HepG2 (cell line): ENCODE measurements around the gene MED12L.

Source experiments
- BRCA1 ChIP-seq: sonication (generic); formaldehyde crosslinking; IDR thresholded peaks from 2 replicates; pipeline ENCODE4 v1.4.0; 2020; ENCODE audit warnings: missing genetic modification reagents
- CREB1 ChIP-seq, 2 experiments: fragments of 450-650 bp in 1 of 2; IDR thresholded peaks; 2 replicates each; pipeline ENCODE4 v1.6.1; 2016 to 2017; ENCODE audit warnings: control low read depth in 1 of 2, mild to moderate bottlenecking in 1 of 2, missing compliant biosample characterization in 1 of 2, missing genetic modification characterization in 1 of 2
- DNMT1 ChIP-seq: sonication (generic); formaldehyde crosslinking; IDR thresholded peaks from 2 replicates; pipeline ENCODE4 v1.5.1; 2020; ENCODE audit warnings: mild to moderate bottlenecking, missing genetic modification reagents
- EHMT2 ChIP-seq: fragments of 200-600 bp; sonication (generic); IDR thresholded peaks from 2 replicates; pipeline ENCODE4 v1.7.0; 2017; ENCODE audit warnings: antibody characterized with exemption, low read depth, low read length, borderline replicate concordance
- IRF1 ChIP-seq: sonication (generic); formaldehyde crosslinking; IDR thresholded peaks from 2 replicates; pipeline ENCODE4 v1.4.0; 2020; ENCODE audit warnings: low read depth, mild to moderate bottlenecking, missing genetic modification reagents
- KAT8 ChIP-seq: IDR thresholded peaks from 2 replicates; pipeline ENCODE4 v1.6.1; 2016; ENCODE audit warnings: missing genetic modification reagents, missing compliant biosample characterization
- LBX2 ChIP-seq: sonication (generic); formaldehyde crosslinking; IDR thresholded peaks from 2 replicates; pipeline ENCODE4 v1.5.0; 2020; ENCODE audit warnings: missing genetic modification reagents, mild to moderate bottlenecking, borderline replicate concordance
- MXI1 ChIP-seq: IDR thresholded peaks from 3 replicates; pipeline ENCODE4 v1.6.1; 2012; ENCODE audit warnings: low read depth, low read length, inconsistent platforms, borderline replicate concordance
- POLR2A ChIP-seq, 2 experiments: IDR thresholded peaks; 2 replicates each; pipeline ENCODE4 v1.6.1; 2011; ENCODE audit warnings: low read depth in 2 of 2, low read length in 2 of 2, mild to moderate bottlenecking in 1 of 2, moderate library complexity in 1 of 2; ENCODE audit not compliant: insufficient read depth in 1 of 2
- POLR2AphosphoS5 ChIP-seq: IDR thresholded peaks from 2 replicates; pipeline ENCODE4 v1.6.1; 2012; ENCODE audit warnings: low read depth, low read length
- RAD21 ChIP-seq: fragments of 450-650 bp; formaldehyde crosslinking; IDR thresholded peaks from 2 replicates; pipeline ENCODE4 v1.5.0; 2020; ENCODE audit warnings: mild to moderate bottlenecking
- TF ChIP-seq, protein P1 (sequence below): sonication (generic); formaldehyde crosslinking; conservative IDR thresholded peaks from 2 replicates; pipeline ENCODE4 v1.4.0; 2020; ENCODE audit warnings: missing genetic modification reagents
- TF ChIP-seq, protein P2 (sequence below): sonication (generic); formaldehyde crosslinking; IDR thresholded peaks from 2 replicates; pipeline ENCODE4 v1.5.0; 2020; ENCODE audit warnings: mild to moderate bottlenecking, missing genetic modification reagents, moderate library complexity
- TF ChIP-seq, protein P3 (sequence below): IDR thresholded peaks from 2 replicates; pipeline ENCODE4 v1.6.1; 2016; ENCODE audit warnings: low read depth, borderline replicate concordance

DNA sequence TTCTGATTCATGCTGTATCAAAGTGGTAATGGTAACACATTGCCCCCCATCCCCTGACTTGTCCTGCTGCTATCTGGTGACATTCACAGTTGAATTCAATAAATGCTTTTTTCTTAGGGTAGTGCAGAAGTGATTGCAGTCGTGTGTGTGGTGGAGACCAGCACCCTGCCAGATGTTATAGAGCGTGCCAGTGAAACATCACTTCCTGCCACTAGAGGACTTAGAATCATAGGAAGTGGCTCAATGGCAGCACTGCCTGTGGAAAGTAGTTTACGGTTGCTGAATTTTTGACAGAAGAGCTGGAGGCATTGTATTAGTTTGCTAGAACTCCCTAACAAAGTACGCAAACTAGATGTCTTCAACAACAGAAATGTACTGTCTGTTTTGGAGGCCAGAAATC is 336.5 kb downstream of the MED12L start:
- TF ChIP-seq, protein P1, sequence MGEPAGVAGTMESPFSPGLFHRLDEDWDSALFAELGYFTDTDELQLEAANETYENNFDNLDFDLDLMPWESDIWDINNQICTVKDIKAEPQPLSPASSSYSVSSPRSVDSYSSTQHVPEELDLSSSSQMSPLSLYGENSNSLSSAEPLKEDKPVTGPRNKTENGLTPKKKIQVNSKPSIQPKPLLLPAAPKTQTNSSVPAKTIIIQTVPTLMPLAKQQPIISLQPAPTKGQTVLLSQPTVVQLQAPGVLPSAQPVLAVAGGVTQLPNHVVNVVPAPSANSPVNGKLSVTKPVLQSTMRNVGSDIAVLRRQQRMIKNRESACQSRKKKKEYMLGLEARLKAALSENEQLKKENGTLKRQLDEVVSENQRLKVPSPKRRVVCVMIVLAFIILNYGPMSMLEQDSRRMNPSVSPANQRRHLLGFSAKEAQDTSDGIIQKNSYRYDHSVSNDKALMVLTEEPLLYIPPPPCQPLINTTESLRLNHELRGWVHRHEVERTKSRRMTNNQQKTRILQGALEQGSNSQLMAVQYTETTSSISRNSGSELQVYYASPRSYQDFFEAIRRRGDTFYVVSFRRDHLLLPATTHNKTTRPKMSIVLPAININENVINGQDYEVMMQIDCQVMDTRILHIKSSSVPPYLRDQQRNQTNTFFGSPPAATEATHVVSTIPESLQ (CRISPR knock-in tag), result no peak
- TF ChIP-seq MXI1 (no peak), BRCA1 (CRISPR knock-in tag) (no peak), IRF1 (CRISPR knock-in tag) (no peak), POLR2A (IDR thresholded peaks at IDR 0.05; ENCODE audit: insufficient read depth in 1 of 2, low read depth in 2 of 2, low read length in 2 of 2) (no peak), DNMT1 (no peak), RAD21 (CRISPR knock-in tag) (no peak), EHMT2 (no peak), KAT8 (CRISPR knock-in tag) (no peak), POLR2AphosphoS5 (no peak), LBX2 (CRISPR knock-in tag) (no peak), CREB1 (IDR thresholded peaks at IDR 0.05) (no peak), CREB1 (CRISPR knock-in tag; IDR thresholded peaks at IDR 0.05) (no peak)
- TF ChIP-seq, protein P2, sequence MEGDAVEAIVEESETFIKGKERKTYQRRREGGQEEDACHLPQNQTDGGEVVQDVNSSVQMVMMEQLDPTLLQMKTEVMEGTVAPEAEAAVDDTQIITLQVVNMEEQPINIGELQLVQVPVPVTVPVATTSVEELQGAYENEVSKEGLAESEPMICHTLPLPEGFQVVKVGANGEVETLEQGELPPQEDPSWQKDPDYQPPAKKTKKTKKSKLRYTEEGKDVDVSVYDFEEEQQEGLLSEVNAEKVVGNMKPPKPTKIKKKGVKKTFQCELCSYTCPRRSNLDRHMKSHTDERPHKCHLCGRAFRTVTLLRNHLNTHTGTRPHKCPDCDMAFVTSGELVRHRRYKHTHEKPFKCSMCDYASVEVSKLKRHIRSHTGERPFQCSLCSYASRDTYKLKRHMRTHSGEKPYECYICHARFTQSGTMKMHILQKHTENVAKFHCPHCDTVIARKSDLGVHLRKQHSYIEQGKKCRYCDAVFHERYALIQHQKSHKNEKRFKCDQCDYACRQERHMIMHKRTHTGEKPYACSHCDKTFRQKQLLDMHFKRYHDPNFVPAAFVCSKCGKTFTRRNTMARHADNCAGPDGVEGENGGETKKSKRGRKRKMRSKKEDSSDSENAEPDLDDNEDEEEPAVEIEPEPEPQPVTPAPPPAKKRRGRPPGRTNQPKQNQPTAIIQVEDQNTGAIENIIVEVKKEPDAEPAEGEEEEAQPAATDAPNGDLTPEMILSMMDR, result no peak
- TF ChIP-seq, protein P3, sequence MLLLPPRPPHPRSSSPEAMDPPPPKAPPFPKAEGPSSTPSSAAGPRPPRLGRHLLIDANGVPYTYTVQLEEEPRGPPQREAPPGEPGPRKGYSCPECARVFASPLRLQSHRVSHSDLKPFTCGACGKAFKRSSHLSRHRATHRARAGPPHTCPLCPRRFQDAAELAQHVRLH (CRISPR knock-in tag), result no peak
